H1 (cell line): ENCODE results near the gene SLC37A3. TPM values are rescaled to one million over a fixed set of nuclear protein-coding genes. Genes with fewer than 3 reads are reported as not detected.

Experiments used
- CTCF ChIA-PET: fragments of 300-600 bp; sonication (Branson Sonifier 250); formaldehyde crosslinking; loops from one replicate; lab custom pipeline; 2021; ENCODE audit not compliant: partially characterized antibody; lab: Charles Lee
- POLR2A ChIA-PET: fragments of 300-600 bp; sonication (Branson Sonifier 250); formaldehyde crosslinking; loops from one replicate; lab custom pipeline; 2021; ENCODE audit warnings: inconsistent platforms; ENCODE audit not compliant: partially characterized antibody; lab: Charles Lee
- DNase-seq, 2 experiments: peaks; one replicate each; pipeline versions ENCODE4 v3.0.0 to v3.0.0-alpha.2; 2010 to 2022; ENCODE audit warnings: low spot score in 2 of 2, low read depth in 1 of 2, mixed read lengths in 1 of 2
- FAIRE-seq: peaks from 2 replicates; lab custom pipeline; 2011; peaks lifted over from hg19 to GRCh38; lab: Jason Lieb, UNC
- H2AFZ ChIP-seq: 2 replicates; pipeline ENCODE4 v1.8.1; 2012; ENCODE audit warnings: low read length, inconsistent platforms
- H2AK5ac ChIP-seq: 2 replicates; pipeline ENCODE4 v1.6.1; 2013; ENCODE audit warnings: low read depth, low read length
- H2BK120ac ChIP-seq: replicated peaks from 2 replicates; pipeline ENCODE3; 2013; ENCODE audit warnings: low read depth, low read length, inconsistent platforms
- H2BK12ac ChIP-seq: 2 replicates; pipeline ENCODE4 v1.6.1; 2013; ENCODE audit warnings: low read depth, low read length
- H2BK15ac ChIP-seq: 2 replicates; pipeline ENCODE4 v1.6.1; 2013; ENCODE audit warnings: low read length
- H2BK20ac ChIP-seq: 2 replicates; pipeline ENCODE4 v1.6.1; 2013; ENCODE audit warnings: low read length
- H2BK5ac ChIP-seq: 2 replicates; pipeline ENCODE4 v1.6.1; 2013; ENCODE audit warnings: low read depth, low read length
- H3K14ac ChIP-seq: 2 replicates; pipeline ENCODE4 v1.6.1; 2013; ENCODE audit warnings: inconsistent platforms; ENCODE audit not compliant: insufficient read length
- H3K18ac ChIP-seq: 2 replicates; pipeline ENCODE4 v1.6.1; 2013; ENCODE audit warnings: low read length; ENCODE audit errors: extremely low read depth
- H3K23ac ChIP-seq: 2 replicates; pipeline ENCODE4 v1.6.1; 2013; ENCODE audit warnings: inconsistent platforms; ENCODE audit not compliant: insufficient read length
- H3K23me2 ChIP-seq: 2 replicates; pipeline ENCODE4 v1.6.1; 2013; ENCODE audit warnings: low read depth, low read length
- H3K27ac ChIP-seq: 2 replicates; pipeline ENCODE4 v1.6.1; 2011; ENCODE audit warnings: low read depth, low read length, inconsistent platforms
- H3K27me3 ChIP-seq, 4 experiments: replicated peaks in 1 of 4; 1 replicate in 1 of 4; 2 replicates in 3 of 4; pipeline versions ENCODE4 v1.6.1 to v1.8.1; 2011 to 2013; ENCODE audit warnings: low read length in 3 of 4, mild to moderate bottlenecking in 3 of 4, inconsistent platforms in 2 of 4, mixed read lengths in 2 of 4, moderate library complexity in 1 of 4; ENCODE audit not compliant: control insufficient read depth in 3 of 4, insufficient read depth in 3 of 4; ENCODE audit errors: extremely low read depth in 1 of 4
- H3K36me3 ChIP-seq, 4 experiments: 2 replicates each; pipeline versions ENCODE4 v1.6.1 to v1.8.1; 2011 to 2013; ENCODE audit warnings: mild to moderate bottlenecking in 4 of 4, low read length in 3 of 4, moderate library complexity in 2 of 4, control low read depth in 1 of 4, inconsistent platforms in 1 of 4; ENCODE audit not compliant: insufficient read depth in 4 of 4, control insufficient read depth in 2 of 4
- H3K4ac ChIP-seq: replicated peaks from 2 replicates; pipeline ENCODE3; 2013; ENCODE audit warnings: low read length, low read depth, mixed read lengths, inconsistent platforms; ENCODE audit not compliant: insufficient read length
- H3K4me1 ChIP-seq, 4 experiments: replicated peaks in 1 of 4; 1 replicate in 1 of 4; 2 replicates in 3 of 4; pipeline versions ENCODE4 v1.6.1 to v1.8.1; 2011 to 2013; ENCODE audit warnings: low read length in 3 of 4, inconsistent platforms in 2 of 4, mixed read lengths in 1 of 4; ENCODE audit not compliant: insufficient read depth in 4 of 4, control insufficient read depth in 3 of 4
- H3K4me2 ChIP-seq, 2 experiments: 2 replicates each; pipeline versions ENCODE4 v1.6.1 to v1.8.1; 2011 to 2013; ENCODE audit warnings: low read depth in 2 of 2, low read length in 2 of 2, control low read depth in 1 of 2, inconsistent platforms in 1 of 2, mild to moderate bottlenecking in 1 of 2; ENCODE audit not compliant: insufficient read depth in 1 of 2
- H3K4me3 ChIP-seq, 4 experiments: fragments of 200-600, 300-600 bp in 1 of 4; sonication (generic), shearing (Covaris generic), sonication (Bioruptor Twin) in 1 of 4; 2 replicates each; pipeline versions ENCODE4 v1.5.1 to v1.8.1; 2011 to 2016; ENCODE audit warnings: low read length in 4 of 4, low read depth in 3 of 4, control low read depth in 2 of 4, inconsistent platforms in 2 of 4, mild to moderate bottlenecking in 2 of 4, mixed read lengths in 1 of 4, moderate library complexity in 1 of 4; ENCODE audit not compliant: insufficient read depth in 2 of 4; ENCODE audit errors: extremely low read depth in 1 of 4
- H3K56ac ChIP-seq: replicated peaks from 2 replicates; pipeline ENCODE3; 2013; ENCODE audit warnings: low read depth, mild to moderate bottlenecking, mixed read lengths, low read length, inconsistent platforms; ENCODE audit not compliant: insufficient read length
- H3K79me1 ChIP-seq: 2 replicates; pipeline ENCODE4 v1.6.1; 2013; ENCODE audit warnings: low read depth, low read length, control low read depth
- H3K79me2 ChIP-seq, 2 experiments: 2 replicates each; pipeline versions ENCODE4 v1.6.1 to v1.8.1; 2012 to 2013; ENCODE audit warnings: low read length in 2 of 2, mild to moderate bottlenecking in 2 of 2, inconsistent platforms in 1 of 2; ENCODE audit not compliant: insufficient read depth in 2 of 2, control insufficient read depth in 1 of 2
- H3K9ac ChIP-seq, 4 experiments: replicated peaks in 1 of 4; 1 replicate in 1 of 4; 2 replicates in 3 of 4; pipeline versions ENCODE4 v1.6.1 to v1.8.1; 2011 to 2013; ENCODE audit warnings: low read depth in 3 of 4, low read length in 3 of 4, control low read depth in 2 of 4, mild to moderate bottlenecking in 2 of 4, moderate library complexity in 2 of 4, inconsistent platforms in 1 of 4; ENCODE audit errors: extremely low read depth in 1 of 4
- H3K9me3 ChIP-seq, 2 experiments: 2 replicates each; pipeline versions ENCODE4 v1.6.1 to v1.8.1; 2012 to 2013; ENCODE audit warnings: mild to moderate bottlenecking in 2 of 2, moderate library complexity in 2 of 2, control low read depth in 1 of 2, inconsistent platforms in 1 of 2, low read depth in 1 of 2, low read length in 1 of 2, mixed read lengths in 1 of 2; ENCODE audit not compliant: insufficient read depth in 2 of 2
- H4K20me1 ChIP-seq, 2 experiments: replicated peaks in 1 of 2; 2 replicates each; pipeline versions ENCODE3 to v1.8.1; 2011 to 2013; ENCODE audit warnings: inconsistent platforms in 2 of 2, low read length in 2 of 2, mild to moderate bottlenecking in 1 of 2; ENCODE audit not compliant: insufficient read depth in 2 of 2, control insufficient read depth in 1 of 2
- H4K5ac ChIP-seq: 2 replicates; pipeline ENCODE4 v1.6.1; 2013; ENCODE audit warnings: low read length, low read depth, mixed read lengths, inconsistent platforms; ENCODE audit not compliant: insufficient read length
- H4K8ac ChIP-seq: 2 replicates; pipeline ENCODE4 v1.8.0; 2013; ENCODE audit warnings: mild to moderate bottlenecking, moderate library complexity, low read length, inconsistent platforms; ENCODE audit not compliant: insufficient read depth; ENCODE audit errors: extremely low read depth
- H4K91ac ChIP-seq: replicated peaks from 2 replicates; pipeline ENCODE3; 2013; ENCODE audit warnings: low read length, mixed read lengths, inconsistent platforms; ENCODE audit not compliant: insufficient read length
- BRCA1 ChIP-seq: IDR thresholded peaks from 2 replicates; pipeline ENCODE4 v1.6.1; 2012; ENCODE audit warnings: low read depth, low read length, improper control_type of control experiment
- CBX5 ChIP-seq: fragments of 300-800, 300-1000 bp; sonication (generic); IDR thresholded peaks from 2 replicates; pipeline ENCODE4 v1.7.1; 2016; ENCODE audit warnings: antibody characterized with exemption, low read length, low read depth
- CHD1 ChIP-seq: IDR thresholded peaks from 2 replicates; pipeline ENCODE4 v1.6.1; 2012; ENCODE audit warnings: low read depth, low read length, improper control_type of control experiment
- EGR1 ChIP-seq: IDR thresholded peaks from 2 replicates; pipeline ENCODE4 v1.6.1; 2011; ENCODE audit warnings: low read depth, low read length, borderline replicate concordance
- FOSL1 ChIP-seq: IDR thresholded peaks from 2 replicates; pipeline ENCODE4 v1.6.1; 2011; ENCODE audit warnings: mild to moderate bottlenecking, low read depth, low read length, moderate library complexity; ENCODE audit not compliant: insufficient read depth
- JUND ChIP-seq: IDR thresholded peaks from 2 replicates; pipeline ENCODE4 v1.6.1; 2011; ENCODE audit warnings: mild to moderate bottlenecking, improper control_type of control experiment, low read length
- KDM1A ChIP-seq: fragments of 200-600, 300-600 bp; sonication (generic); IDR thresholded peaks from 2 replicates; pipeline ENCODE4 v1.7.1; 2016; ENCODE audit warnings: mild to moderate bottlenecking, low read length, borderline replicate concordance
- PHF8 ChIP-seq: fragments of 200-600 bp; sonication (generic); conservative IDR thresholded peaks from 2 replicates; pipeline ENCODE4 v1.7.1; 2012; ENCODE audit warnings: low read depth, mild to moderate bottlenecking, inconsistent platforms, low read length, moderate library complexity
- POLR2A ChIP-seq, 2 experiments: IDR thresholded peaks; 1 replicate in 1 of 2; 2 replicates in 1 of 2; pipeline ENCODE4 v1.6.1; 2011; ENCODE audit warnings: low read depth in 2 of 2, low read length in 2 of 2, mild to moderate bottlenecking in 2 of 2; ENCODE audit errors: control extremely low read depth in 1 of 2
- POU5F1 ChIP-seq: IDR thresholded peaks from 2 replicates; pipeline ENCODE4 v1.6.1; 2011; ENCODE audit warnings: low read depth, mild to moderate bottlenecking, low read length, moderate library complexity
- RNF2 ChIP-seq: fragments of 200-900, 300-1000 bp; sonication (generic); IDR thresholded peaks from 2 replicates; pipeline ENCODE4 v1.7.1; 2016; ENCODE audit warnings: borderline replicate concordance, low read depth, mild to moderate bottlenecking, antibody characterized with exemption, low read length; ENCODE audit not compliant: poor library complexity, severe bottlenecking; ENCODE audit errors: missing control alignments
- RXRA ChIP-seq: IDR thresholded peaks from 2 replicates; pipeline ENCODE4 v1.6.1; 2011; ENCODE audit warnings: low read depth, mild to moderate bottlenecking, low read length, moderate library complexity; ENCODE audit not compliant: insufficient read depth
- ZNF274 ChIP-seq: IDR thresholded peaks from 2 replicates; pipeline ENCODE4 v1.7.0; 2012; ENCODE audit warnings: low read length, borderline replicate concordance; ENCODE audit errors: extremely low read depth
- WGBS, 2 experiments: shearing (Covaris generic) in 1 of 2; methylation state at CpG; one replicate each; pipeline versions ENCODE4 v1.1.6 to v1.1.7; 2013 to 2015; ENCODE audit warnings: low lambda C conversion rate in 2 of 2, mixed read lengths in 2 of 2, inconsistent platforms in 1 of 2, low coverage in 1 of 2, missing lambda C conversion rate in 1 of 2; ENCODE audit not compliant: insufficient replicate concordance in 2 of 2, insufficient coverage in 1 of 2, insufficient read length in 1 of 2; ENCODE audit errors: extremely low coverage in 1 of 2, missing lambda C conversion rate in 1 of 2; 5-methylcytosine and 5-hydroxymethylcytosine counted together
- polyA plus RNA-seq, 7 experiments: library from polyadenylated mRNA; depleted of rRNA in 3 of 7; stranded (reverse) in 5 of 7; unstranded in 2 of 7; fragments of >200 nt in 5 of 7; fragments of 200-250 nt in 2 of 7; gene quantifications; 1 replicate in 5 of 7; 2 replicates in 1 of 7; 4 replicates in 1 of 7; pipeline versions ENCODE4 v1.2.1 to v1.2.3, GENCODE V29; 2011 to 2013; ENCODE audit warnings: missing spikeins in 2 of 7, mixed read lengths in 2 of 7
- total RNA-seq: library from RNA; stranded (reverse); fragmentation: NEBNext Ultra II Directional; extraction: Animal tissue kit (Norgen Biotek cat#: 25700); gene quantifications from 2 replicates; pipeline ENCODE4 v1.2.1, GENCODE V29; 2021

SLC37A3 gene
- total and polyA plus RNA-seq, 2 of the 8 experiments (the other 6 are each of a cell fraction or from before 2014, with no cell fraction given): 58.2 to 71.0 TPM

DNA sequence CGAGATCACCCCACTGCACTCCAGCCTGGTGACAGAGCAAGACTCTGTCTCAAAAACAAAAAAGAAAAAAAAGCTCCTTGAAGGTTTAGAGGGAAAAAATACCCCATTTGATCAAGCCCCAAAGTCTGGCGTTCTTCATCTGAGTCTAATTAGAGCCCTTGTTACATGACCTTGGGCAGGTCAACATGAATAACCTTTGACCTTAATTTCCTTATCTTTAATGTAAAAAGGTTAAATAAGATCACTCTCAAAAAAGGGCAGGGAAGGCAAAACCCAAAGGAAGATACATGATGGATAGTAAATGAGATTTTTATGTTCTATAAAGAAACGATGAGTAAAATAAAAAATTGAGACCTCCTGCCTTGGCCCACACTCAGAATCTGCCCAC, 40.3 kb downstream of the SLC37A3 start:
- 93 to 100% methylated on average over 1 to 3 of the region's 3 CpGs for WGBS, 2 experiments
- Histone ChIP-seq H3K23me2 (no peaks in the 10 kb centered on the region), H3K79me2 (no peaks in the 10 kb centered on the region), H3K36me3 (peaks cover 0 to 41% (median 5%) of the 10 kb centered on the region in 4 experiments; a peak in 5 of 8 replicates), H3K27me3 (no peaks in the 10 kb centered on the region), H3K4me3 (no peak overlapping the region), H3K18ac (no peak overlapping the region), H4K20me1 (no peaks in the 10 kb centered on the region), H2AK5ac (no peak overlapping the region), H3K27ac (no peak overlapping the region), H4K91ac (no peak overlapping the region), H3K14ac (no peak overlapping the region), H2BK5ac (no peak overlapping the region), H3K4ac (no peak overlapping the region), H2BK20ac (no peak overlapping the region), H2BK15ac (no peak overlapping the region), H3K4me2 (no peak overlapping the region), H2BK120ac (no peak overlapping the region), H2AFZ (no peak overlapping the region), H3K9me3 (no peaks in the 10 kb centered on the region), H2BK12ac (no peak overlapping the region), H4K8ac (no peak overlapping the region), H3K9ac (no peak overlapping the region), H4K5ac (no peak overlapping the region), H3K23ac (no peak overlapping the region), H3K56ac (no peak overlapping the region), H3K79me1 (no peaks in the 10 kb centered on the region), H3K4me1 (no peaks in the 10 kb centered on the region)
- FAIRE-seq (no peak), DNase-seq (no peak)
- TF ChIP-seq CBX5: no peak
- no peak for TF ChIP-seq EGR1
- TF ChIP-seq POU5F1: no peak
- TF ChIP-seq KDM1A: no peak
- TF ChIP-seq FOSL1: no peak
- no peak for TF ChIP-seq RNF2
- no peak for TF ChIP-seq JUND
- no peak for TF ChIP-seq CHD1
- TF ChIP-seq ZNF274: no peak
- TF ChIP-seq BRCA1: no peak
- TF ChIP-seq RXRA: no peak
- TF ChIP-seq POLR2A (IDR thresholded peaks at IDR 0.05; ENCODE audit: control extremely low read depth in 1 of 2, low read depth in 2 of 2, low read length in 2 of 2): no peak
- no peak for TF ChIP-seq PHF8
- POLR2A ChIA-PET: no interaction called here
- CTCF ChIA-PET: no interaction called here
